Thyroid gland (tissue), 4 donors: ENCODE data around the gene NRBF2. TPM values are rescaled to one million over a fixed set of nuclear protein-coding genes. Genes with fewer than 3 reads are reported as not detected.
"Not testable (repeated sequence)": the region's sequence is repeated elsewhere in the genome, so short reads cannot be mapped to it uniquely, and the experiment has no call there.

Source experiments
- DNase-seq, 2 donors: peaks; one replicate each; pipeline ENCODE4 v3.0.0-alpha.2; 2019
- H3K27ac ChIP-seq, 3 donors: fragments of 200-600 bp; sonication (generic); 1 replicate in 2 of 3; 2 replicates in 1 of 3; pipeline ENCODE4 v1.5.1; 2016 to 2019; ENCODE audit warnings: mild to moderate bottlenecking in 1 of 3, moderate library complexity in 1 of 3
- H3K27me3 ChIP-seq: fragments of 200-600 bp; sonication (generic); one replicate; pipeline ENCODE4 v1.5.1; 2019
- H3K36me3 ChIP-seq, 2 donors: fragments of 200-600 bp; sonication (generic); one replicate each; pipeline ENCODE4 v1.5.1; 2016 to 2019
- H3K4me1 ChIP-seq, 2 donors: fragments of 200-600 bp; sonication (generic); one replicate each; pipeline ENCODE4 v1.5.1; 2017 to 2019
- H3K4me3 ChIP-seq, 3 donors: fragments of 200-600 bp; sonication (generic); replicated peaks in 1 of 3; 1 replicate in 2 of 3; 2 replicates in 1 of 3; pipeline ENCODE4 v1.5.1; 2016; ENCODE audit warnings: mild to moderate bottlenecking in 1 of 3
- H3K9me3 ChIP-seq: fragments of 200-600 bp; sonication (generic); one replicate; pipeline ENCODE4 v1.5.1; 2017
- CTCF ChIP-seq, 6 experiments: fragments of 200-600 bp in 3 of 6; fragments of 450-650 bp in 3 of 6; sonication (generic) in 3 of 6; IDR thresholded peaks; one replicate each; pipeline ENCODE4 v1.5.1; 2016 to 2019; ENCODE audit warnings: antibody characterized with exemption in 6 of 6, mild to moderate bottlenecking in 2 of 6, inconsistent platforms in 1 of 6, moderate library complexity in 1 of 6
- POLR2A ChIP-seq, 2 donors: fragments of 450-650 bp; IDR thresholded peaks; one replicate each; pipeline ENCODE4 v1.6.1; 2017; ENCODE audit warnings: antibody characterized with exemption in 2 of 2, mild to moderate bottlenecking in 2 of 2, moderate library complexity in 1 of 2
- WGBS, 2 donors: methylation state at CpG; one replicate each; pipeline ENCODE4 v1.1.5; 2017; 5-methylcytosine and 5-hydroxymethylcytosine counted together
- intact Hi-C: fragments of 100-400 bp; cut with DNase I; formaldehyde crosslinking; loops from one replicate; pipeline ENCODE4 v1.15.1; 2023
- total RNA-seq, 4 donors: library from RNA; depleted of rRNA; stranded (reverse); fragments of >200 nt; gene quantifications; one replicate each; pipeline ENCODE4 v1.2.3, GENCODE V29; 2016

NRBF2 gene
- total RNA-seq, 4 donors from 2014 or later: 9.3 to 25.8 (median 15.2) TPM

DNA sequence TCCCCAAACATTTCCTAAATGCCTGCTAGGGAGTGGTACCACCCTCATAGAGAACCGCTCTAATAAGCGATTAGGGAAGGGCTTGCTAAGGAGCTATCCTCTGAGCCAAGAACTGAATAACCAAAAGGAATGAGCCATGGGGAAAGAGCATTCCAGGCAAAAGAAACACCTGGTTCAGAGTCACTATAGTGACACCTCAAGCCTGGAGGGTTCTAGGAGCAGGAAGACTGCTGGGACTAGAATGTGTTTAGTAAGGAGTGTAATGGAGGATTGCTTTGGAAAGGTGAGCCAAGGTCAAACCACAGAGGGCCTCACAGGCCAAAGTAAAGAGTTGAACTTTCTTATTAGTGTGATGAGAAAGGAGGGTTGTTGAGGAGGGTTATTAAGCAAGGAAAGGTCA is 38.7 kb upstream of the NRBF2 start:
- 95 to 98% methylated on average over 2 of the region's 2 CpGs for WGBS, 2 donors
- Histone ChIP-seq H3K4me1 (no peaks in the 10 kb centered on the region), H3K36me3 (no peaks in the 10 kb centered on the region), H3K27ac (no peak overlapping the region), H3K9me3 (no peaks in the 10 kb centered on the region), H3K4me3 (no peak overlapping the region), H3K27me3 (no peaks in the 10 kb centered on the region)
- no peak for DNase-seq
- TF ChIP-seq POLR2A (IDR thresholded peaks at IDR 0.05) (no peak), CTCF (IDR thresholded peaks at IDR 0.05) (no peak)
- intact Hi-C loops: no loop called here

DNA sequence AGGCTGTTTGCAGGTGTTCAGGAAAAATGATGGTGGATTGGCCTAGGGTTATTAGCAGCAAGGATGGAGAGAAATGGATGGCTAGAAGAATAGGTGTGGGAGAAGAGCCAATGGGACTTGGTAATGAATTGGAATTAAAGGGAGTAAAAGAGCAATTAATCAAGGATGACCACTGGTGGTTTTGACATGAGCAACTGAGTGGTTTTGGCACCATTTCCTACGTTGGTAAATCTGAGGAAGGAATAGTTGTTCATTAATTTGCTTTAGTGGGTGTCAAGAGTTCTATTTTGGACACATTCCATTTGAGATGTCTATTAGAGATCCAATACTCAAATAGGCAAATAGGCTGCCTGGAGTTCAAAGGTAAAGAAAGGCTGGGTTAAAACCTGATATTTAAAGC is 38.2 kb upstream of the NRBF2 start:
- TF ChIP-seq CTCF (IDR thresholded peaks at IDR 0.05) (no peak), POLR2A (IDR thresholded peaks at IDR 0.05) (no peak)
- intact Hi-C loops: no loop called here
- Histone ChIP-seq H3K4me1 (no peaks in the 10 kb centered on the region), H3K36me3 (no peaks in the 10 kb centered on the region), H3K4me3 (no peak overlapping the region), H3K9me3 (no peaks in the 10 kb centered on the region), H3K27ac (no peak overlapping the region), H3K27me3 (no peaks in the 10 kb centered on the region)
- DNase-seq: no peak
- WGBS, 2 donors: 70 to 83% methylated on average over 1 of the region's 1 CpG

DNA sequence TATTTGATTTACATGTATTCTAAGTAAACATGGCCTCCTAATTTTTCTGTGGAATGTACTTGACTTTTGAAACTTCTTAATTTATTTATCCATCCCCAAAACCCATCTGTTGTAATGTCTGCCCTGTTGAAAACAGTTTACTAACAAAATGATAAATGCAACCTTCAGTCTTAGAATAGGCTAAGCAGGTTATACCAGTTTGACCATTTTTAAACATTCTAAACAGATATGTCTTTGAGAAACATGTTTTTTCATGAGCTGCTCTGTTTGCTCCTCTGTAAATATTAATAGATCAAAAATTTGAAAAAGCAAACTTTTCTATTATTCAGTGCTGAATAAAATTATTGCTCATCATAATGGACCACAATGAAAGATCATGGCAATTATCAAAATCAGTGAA is 33.4 kb upstream of the NRBF2 start:
- Histone ChIP-seq H3K4me1 (no peaks in the 10 kb centered on the region), H3K4me3 (no peak overlapping the region), H3K36me3 (no peaks in the 10 kb centered on the region), H3K27ac (no peak overlapping the region), H3K9me3 (no peaks in the 10 kb centered on the region), H3K27me3 (no peaks in the 10 kb centered on the region)
- TF ChIP-seq POLR2A (IDR thresholded peaks at IDR 0.05) (no peak), CTCF (IDR thresholded peaks at IDR 0.05) (no peak)
- DNase-seq: no peak
- intact Hi-C loops: no loop called here

GRCh38 chr10:63101091-63101490 is 32.0 kb upstream of the NRBF2 start:
- 91 to 92% methylated on average over 10 of the region's 10 CpGs for whole genome bisulfite sequencing, 2 donors
- H3K27ac ChIP-seq, DNase-seq, H3K36me3 ChIP-seq, H3K27me3 ChIP-seq, H3K9me3 ChIP-seq, H3K4me1 ChIP-seq, intact Hi-C loops, H3K4me3 ChIP-seq: not testable (repeated sequence)

- DNase-seq, H3K27me3 ChIP-seq, H3K4me3 ChIP-seq, H3K4me1 ChIP-seq, H3K9me3 ChIP-seq, intact Hi-C loops, H3K36me3 ChIP-seq, H3K27ac ChIP-seq: not testable (repeated sequence)
- WGBS, 2 donors: 88 to 90% methylated on average over 7 of the region's 7 CpGs
Observed at GRCh38 chr10:63102279-63102883, 30.7 kb upstream of the NRBF2 start.

- H3K27me3 ChIP-seq, intact Hi-C loops, H3K4me1 ChIP-seq, H3K36me3 ChIP-seq, H3K27ac ChIP-seq, H3K4me3 ChIP-seq, DNase-seq, H3K9me3 ChIP-seq: not testable (repeated sequence)
- 95 to 97% methylated on average over 4 of the region's 4 CpGs for WGBS, 2 donors
Observed at GRCh38 chr10:63103178-63103577, 29.9 kb upstream of the NRBF2 start.

- DNase-seq: no peak
- intact Hi-C loops: no loop called here
- Histone ChIP-seq H3K36me3 (no peaks in the 10 kb centered on the region), H3K4me3 (no peak overlapping the region), H3K9me3 (no peaks in the 10 kb centered on the region), H3K27ac (no peak overlapping the region), H3K27me3 (no peaks in the 10 kb centered on the region), H3K4me1 (no peaks in the 10 kb centered on the region)
- TF ChIP-seq POLR2A (IDR thresholded peaks at IDR 0.05) (no peak), CTCF (IDR thresholded peaks at IDR 0.05) (no peak)
- WGBS, 2 donors: 69 to 71% methylated on average over 7 of the region's 7 CpGs
Observed at GRCh38 chr10:63103971-63104409, 29.1 kb upstream of the NRBF2 start.
